ENCODE data around the gene ABLIM2. TPM values are rescaled to one million over a fixed set of nuclear protein-coding genes. Genes with fewer than 3 reads are reported as not detected.

The ABLIM2 gene
- total and polyA plus RNA-seq, 2 of the 13 experiments (the other 11 are each of a cell fraction or from before 2014, with no cell fraction given): 0.20 to 0.37 TPM

DNA sequence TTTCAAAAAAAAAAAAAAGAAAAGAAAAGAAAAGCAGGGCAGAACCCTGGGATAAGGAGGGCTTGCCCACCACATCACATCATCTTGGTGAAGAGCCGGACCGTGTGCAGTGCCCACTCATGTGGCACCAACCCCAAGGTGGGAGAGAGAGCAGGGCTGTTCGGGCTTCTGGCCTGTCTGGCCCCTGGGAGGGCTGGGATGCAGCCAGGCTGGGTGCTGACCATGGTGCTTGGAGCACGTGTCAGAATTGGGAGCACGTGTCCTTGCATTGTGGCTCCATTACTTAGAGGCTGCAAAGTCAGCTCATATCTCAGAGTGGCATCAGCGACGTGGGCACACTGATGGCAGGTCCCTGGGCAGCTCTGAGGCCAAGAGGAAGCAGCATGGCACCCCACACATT lies 118.0 kb downstream of the ABLIM2 start (continued):
- TF ChIP-seq, protein P1, sequence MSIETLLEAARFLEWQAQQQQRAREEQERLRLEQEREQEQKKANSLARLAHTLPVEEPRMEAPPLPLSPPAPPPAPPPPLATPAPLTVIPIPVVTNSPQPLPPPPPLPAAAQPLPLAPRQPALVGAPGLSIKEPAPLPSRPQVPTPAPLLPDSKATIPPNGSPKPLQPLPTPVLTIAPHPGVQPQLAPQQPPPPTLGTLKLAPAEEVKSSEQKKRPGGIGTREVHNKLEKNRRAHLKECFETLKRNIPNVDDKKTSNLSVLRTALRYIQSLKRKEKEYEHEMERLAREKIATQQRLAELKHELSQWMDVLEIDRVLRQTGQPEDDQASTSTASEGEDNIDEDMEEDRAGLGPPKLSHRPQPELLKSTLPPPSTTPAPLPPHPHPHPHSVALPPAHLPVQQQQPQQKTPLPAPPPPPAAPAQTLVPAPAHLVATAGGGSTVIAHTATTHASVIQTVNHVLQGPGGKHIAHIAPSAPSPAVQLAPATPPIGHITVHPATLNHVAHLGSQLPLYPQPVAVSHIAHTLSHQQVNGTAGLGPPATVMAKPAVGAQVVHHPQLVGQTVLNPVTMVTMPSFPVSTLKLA (IDR thresholded peaks at IDR 0.05): peak; percentile 84

GRCh38 chr4:8039853-8040252 lies 118.8 kb downstream of the ABLIM2 start:
- ChIA-PET CTCF (ENCODE audit: low intra/inter-chr PET ratio, low total read pairs) (no interaction called here), POLR2A (no interaction called here)
- Histone ChIP-seq H3K27me3 (ENCODE audit: control insufficient read depth in 1 of 2, insufficient read depth in 2 of 2, low read length in 2 of 2) (peaks cover 6 to 29% of the 10 kb centered on the region in 2 experiments; a peak in 4 of 5 replicates), H3K27ac (ENCODE audit: extremely low read length, insufficient read depth, low read length) (no peak overlapping the region), H3K79me2 (ENCODE audit: insufficient read depth, low read length) (no peaks in the 10 kb centered on the region), H3K4me1 (ENCODE audit: insufficient read depth, low read length) (peaks cover 38% of the 10 kb centered on the region), H3K9ac (ENCODE audit: insufficient read depth, low read depth, low read length) (no peak overlapping the region), H2AFZ (ENCODE audit: low read length) (no peak overlapping the region), H3K36me3 (replicated peaks in 1 of 2; ENCODE audit: control insufficient read depth in 1 of 2, insufficient read depth in 2 of 2, low read length in 2 of 2) (no peaks in the 10 kb centered on the region), H3K4me2 (ENCODE audit: low read depth, low read length) (no peak overlapping the region), H3K4me3 (replicated peaks in 1 of 3; ENCODE audit: insufficient read depth in 1 of 3, low read depth in 2 of 3, low read length in 3 of 3) (no peak overlapping the region), H4K20me1 (ENCODE audit: insufficient read depth, low read length) (no peaks in the 10 kb centered on the region), H3K9me3 (ENCODE audit: low read length) (no peaks in the 10 kb centered on the region)
- no peak for ATAC-seq
- intact Hi-C loops (cut with micrococcal nuclease; ENCODE audit: unreplicated experiment) (no loop called here), in situ Hi-C loops (cut with HindIII; ENCODE audit: extremely low pct_ligation_motif_present, low pct_unique_long_range_greater_than_20kb) (no loop called here)
- no peak for DNase-seq (ENCODE audit: low spot score)
- no TSS peak for BruUV-seq (replicated peaks)
- FAIRE-seq: no peak
- 53% methylated on average over 10 of the region's 11 CpGs for WGBS (ENCODE audit: low lambda C conversion rate)
- no peak for TF ChIP-seq SP5 (CRISPR knock-in tag; IDR thresholded peaks at IDR 0.05; ENCODE audit: borderline replicate concordance, low read depth)
- TF ChIP-seq, protein P2, sequence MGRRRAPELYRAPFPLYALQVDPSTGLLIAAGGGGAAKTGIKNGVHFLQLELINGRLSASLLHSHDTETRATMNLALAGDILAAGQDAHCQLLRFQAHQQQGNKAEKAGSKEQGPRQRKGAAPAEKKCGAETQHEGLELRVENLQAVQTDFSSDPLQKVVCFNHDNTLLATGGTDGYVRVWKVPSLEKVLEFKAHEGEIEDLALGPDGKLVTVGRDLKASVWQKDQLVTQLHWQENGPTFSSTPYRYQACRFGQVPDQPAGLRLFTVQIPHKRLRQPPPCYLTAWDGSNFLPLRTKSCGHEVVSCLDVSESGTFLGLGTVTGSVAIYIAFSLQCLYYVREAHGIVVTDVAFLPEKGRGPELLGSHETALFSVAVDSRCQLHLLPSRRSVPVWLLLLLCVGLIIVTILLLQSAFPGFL (CRISPR knock-in tag; IDR thresholded peaks at IDR 0.05): no peak
- TF ChIP-seq, protein P3, sequence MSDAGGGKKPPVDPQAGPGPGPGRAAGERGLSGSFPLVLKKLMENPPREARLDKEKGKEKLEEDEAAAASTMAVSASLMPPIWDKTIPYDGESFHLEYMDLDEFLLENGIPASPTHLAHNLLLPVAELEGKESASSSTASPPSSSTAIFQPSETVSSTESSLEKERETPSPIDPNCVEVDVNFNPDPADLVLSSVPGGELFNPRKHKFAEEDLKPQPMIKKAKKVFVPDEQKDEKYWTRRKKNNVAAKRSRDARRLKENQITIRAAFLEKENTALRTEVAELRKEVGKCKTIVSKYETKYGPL (CRISPR knock-in tag; IDR thresholded peaks at IDR 0.05): no peak
- TF ChIP-seq ZNF691 (CRISPR knock-in tag; IDR thresholded peaks at IDR 0.05; ENCODE audit: borderline replicate concordance, low read depth): no peak
- no peak for TF ChIP-seq JUN (CRISPR knock-in tag; IDR thresholded peaks at IDR 0.05)
- no peak for TF ChIP-seq GFI1 (CRISPR knock-in tag; IDR thresholded peaks at IDR 0.05; ENCODE audit: borderline replicate concordance)
- TF ChIP-seq, protein P4, sequence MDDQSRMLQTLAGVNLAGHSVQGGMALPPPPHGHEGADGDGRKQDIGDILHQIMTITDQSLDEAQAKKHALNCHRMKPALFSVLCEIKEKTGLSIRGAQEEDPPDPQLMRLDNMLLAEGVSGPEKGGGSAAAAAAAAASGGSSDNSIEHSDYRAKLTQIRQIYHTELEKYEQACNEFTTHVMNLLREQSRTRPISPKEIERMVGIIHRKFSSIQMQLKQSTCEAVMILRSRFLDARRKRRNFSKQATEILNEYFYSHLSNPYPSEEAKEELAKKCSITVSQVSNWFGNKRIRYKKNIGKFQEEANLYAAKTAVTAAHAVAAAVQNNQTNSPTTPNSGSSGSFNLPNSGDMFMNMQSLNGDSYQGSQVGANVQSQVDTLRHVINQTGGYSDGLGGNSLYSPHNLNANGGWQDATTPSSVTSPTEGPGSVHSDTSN (CRISPR knock-in tag; IDR thresholded peaks at IDR 0.05; ENCODE audit: borderline replicate concordance): no peak
- TF ChIP-seq ESRRA (CRISPR knock-in tag; IDR thresholded peaks at IDR 0.05; ENCODE audit: low read depth): no peak
- no peak for TF ChIP-seq ZNF589 (CRISPR knock-in tag; conservative IDR thresholded peaks at IDR 0.05)
- no peak for TF ChIP-seq MBD4 (IDR thresholded peaks at IDR 0.05; ENCODE audit: borderline replicate concordance, low read length)
- no peak for TF ChIP-seq AHDC1 (CRISPR knock-in tag; IDR thresholded peaks at IDR 0.05; ENCODE audit: borderline replicate concordance)

Measured in HepG2 (cell line).